ENCODE measurements around the gene RELT. TPM values are rescaled to one million over a fixed set of nuclear protein-coding genes. Genes with fewer than 3 reads are reported as not detected.

RELT gene
- total RNA-seq, 2 donors from 2014 or later, result 0.33 to 0.52 TPM

DNA sequence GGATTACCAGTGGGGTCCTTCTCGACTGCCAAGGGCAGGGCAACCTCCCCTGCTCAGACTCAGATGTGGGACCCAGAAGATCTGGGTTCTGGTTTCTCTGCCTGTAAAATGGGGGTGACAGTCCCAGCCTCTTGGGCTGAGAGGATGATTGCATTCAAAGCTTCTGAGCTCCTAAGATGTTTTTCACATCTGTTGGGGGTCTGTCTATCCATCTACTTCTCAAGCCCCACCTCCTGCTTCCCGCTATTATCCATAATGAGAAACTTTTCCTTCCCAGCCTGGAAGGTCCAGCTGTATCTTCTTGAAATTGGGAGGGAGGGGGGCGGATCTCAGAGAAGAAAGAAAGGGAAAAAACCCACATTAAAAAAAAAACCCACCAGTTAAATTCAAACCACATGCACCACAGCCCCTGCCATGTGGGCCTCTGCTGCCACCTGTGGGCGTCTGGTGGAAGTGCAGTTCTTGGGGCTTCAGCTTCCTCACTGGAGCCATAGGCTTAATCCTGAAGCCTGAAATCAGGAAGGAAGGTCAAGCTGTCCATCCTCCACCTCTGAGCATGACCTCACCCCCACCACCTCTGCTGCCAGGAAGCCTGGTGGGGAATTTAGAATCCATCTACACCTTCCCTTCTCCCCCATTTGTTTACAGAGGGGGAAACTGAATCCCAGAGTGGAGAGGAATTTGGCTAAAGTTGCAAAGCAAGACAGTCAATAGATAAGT is 40.8 kb upstream of the RELT start:
- Histone ChIP-seq H3K4me1 (peaks cover 26% of the 10 kb centered on the region), H3K27ac (peak overlapping the region in 1 of 4 donors; percentile 30), H3K9me3 (no peaks in the 10 kb centered on the region), H3K27me3 (no peaks in the 10 kb centered on the region), H3K36me3 (replicated peaks in 1 of 2; ENCODE audit: insufficient read depth in 1 of 2, low read depth in 2 of 2) (no peaks in the 10 kb centered on the region), H3K4me3 (no peak overlapping the region)
- ATAC-seq, result peak; percentile 83
- WGBS, 2 donors, result 9 to 10% methylated on average over 4 of the region's 4 CpGs
- TF ChIP-seq, protein P1, sequence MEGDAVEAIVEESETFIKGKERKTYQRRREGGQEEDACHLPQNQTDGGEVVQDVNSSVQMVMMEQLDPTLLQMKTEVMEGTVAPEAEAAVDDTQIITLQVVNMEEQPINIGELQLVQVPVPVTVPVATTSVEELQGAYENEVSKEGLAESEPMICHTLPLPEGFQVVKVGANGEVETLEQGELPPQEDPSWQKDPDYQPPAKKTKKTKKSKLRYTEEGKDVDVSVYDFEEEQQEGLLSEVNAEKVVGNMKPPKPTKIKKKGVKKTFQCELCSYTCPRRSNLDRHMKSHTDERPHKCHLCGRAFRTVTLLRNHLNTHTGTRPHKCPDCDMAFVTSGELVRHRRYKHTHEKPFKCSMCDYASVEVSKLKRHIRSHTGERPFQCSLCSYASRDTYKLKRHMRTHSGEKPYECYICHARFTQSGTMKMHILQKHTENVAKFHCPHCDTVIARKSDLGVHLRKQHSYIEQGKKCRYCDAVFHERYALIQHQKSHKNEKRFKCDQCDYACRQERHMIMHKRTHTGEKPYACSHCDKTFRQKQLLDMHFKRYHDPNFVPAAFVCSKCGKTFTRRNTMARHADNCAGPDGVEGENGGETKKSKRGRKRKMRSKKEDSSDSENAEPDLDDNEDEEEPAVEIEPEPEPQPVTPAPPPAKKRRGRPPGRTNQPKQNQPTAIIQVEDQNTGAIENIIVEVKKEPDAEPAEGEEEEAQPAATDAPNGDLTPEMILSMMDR (IDR thresholded peaks at IDR 0.05), result peak; percentile 90 to 100 (median 95)
- no peak for TF ChIP-seq POLR2A (IDR thresholded peaks at IDR 0.05)
- peak; percentile 80 to 86 (median 82) for DNase-seq
- intact Hi-C loops (cut with DNase I), result no loop called here

DNA sequence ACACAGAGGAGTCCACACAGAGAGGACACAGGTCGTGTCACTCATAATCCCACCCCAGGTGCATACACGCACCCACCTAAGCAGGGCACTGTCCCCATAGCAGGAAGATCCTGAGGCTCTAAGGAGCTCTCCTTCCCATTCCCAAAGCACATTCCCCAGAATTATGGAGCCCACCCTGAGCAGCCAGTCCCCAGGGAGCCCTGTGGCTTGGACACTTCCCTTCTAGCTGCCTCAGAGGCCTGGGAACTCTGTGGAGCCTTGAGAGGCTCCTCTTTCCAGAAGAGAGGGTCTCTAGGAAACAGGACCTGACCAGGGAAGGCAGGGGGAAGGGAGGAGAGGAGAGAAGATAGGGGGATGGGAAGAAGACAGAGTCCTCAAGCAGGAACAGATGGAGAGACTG is 38.4 kb upstream of the RELT start:
- ATAC-seq, result no peak
- H3K4me3 ChIP-seq, result no peak overlapping the region
- H3K4me1 ChIP-seq, result peaks cover 18% of the 10 kb centered on the region
- no peak overlapping the region for H3K27ac ChIP-seq
- no peaks in the 10 kb centered on the region for H3K27me3 ChIP-seq
- no peak for TF ChIP-seq POLR2A (IDR thresholded peaks at IDR 0.05)
- TF ChIP-seq, protein P1 (IDR thresholded peaks at IDR 0.05), result no peak
- H3K36me3 ChIP-seq (replicated peaks in 1 of 2; ENCODE audit: insufficient read depth in 1 of 2, low read depth in 2 of 2), result no peaks in the 10 kb centered on the region
- WGBS, 2 donors, result 70 to 79% methylated on average over 2 of the region's 2 CpGs
- intact Hi-C loops (cut with DNase I), result no loop called here
- no peaks in the 10 kb centered on the region for H3K9me3 ChIP-seq
- no peak for DNase-seq

DNA sequence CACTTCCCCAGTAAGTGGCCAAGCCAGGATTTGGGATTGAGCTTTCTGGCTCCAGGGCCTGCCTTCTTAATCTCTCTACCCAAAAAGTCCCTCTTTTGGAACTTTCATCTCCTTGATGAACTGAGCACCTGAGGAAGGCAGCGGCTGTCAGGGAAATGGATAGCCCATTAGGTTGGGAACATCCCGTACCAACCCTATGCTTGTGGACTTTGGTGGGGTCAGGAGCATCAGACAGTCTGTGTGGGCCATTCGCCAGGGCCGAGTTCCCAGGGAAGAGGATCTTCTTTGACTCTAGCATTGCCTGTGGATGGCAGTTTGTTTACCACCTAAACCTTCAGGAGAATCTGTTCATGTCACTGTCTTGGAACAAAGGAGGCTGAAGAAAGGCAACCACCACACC is 37.9 kb upstream of the RELT start:
- intact Hi-C loops (cut with DNase I), result no loop called here
- H3K4me3 ChIP-seq, result no peak overlapping the region

DNA sequence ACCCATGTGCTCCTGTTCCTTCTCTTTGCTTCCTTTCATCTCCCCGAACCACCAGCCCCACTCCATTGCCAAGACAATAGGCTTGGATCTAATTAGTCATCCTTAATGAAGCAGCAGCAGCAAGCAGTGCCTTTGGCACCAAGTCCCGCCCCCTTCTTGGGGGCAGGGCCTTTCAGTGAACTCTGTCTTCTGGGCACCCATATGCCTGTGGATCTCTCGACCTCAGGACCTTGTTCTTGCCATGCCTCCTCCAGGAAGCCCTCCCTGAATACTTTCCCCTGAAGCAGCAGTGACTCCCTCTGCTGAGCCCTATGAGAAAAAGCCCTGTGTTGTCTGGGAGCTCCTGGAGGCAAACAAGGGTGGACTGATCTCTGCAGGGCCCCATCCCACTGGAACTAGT is 36.0 kb upstream of the RELT start:
- Histone ChIP-seq H3K4me1 (peaks cover 20% of the 10 kb centered on the region), H3K36me3 (replicated peaks in 1 of 2; ENCODE audit: insufficient read depth in 1 of 2, low read depth in 2 of 2) (no peaks in the 10 kb centered on the region), H3K9me3 (no peaks in the 10 kb centered on the region), H3K4me3 (no peak overlapping the region), H3K27me3 (no peaks in the 10 kb centered on the region), H3K27ac (no peak overlapping the region)
- ATAC-seq (no peak), DNase-seq (no peak)
- intact Hi-C loops (cut with DNase I), result no loop called here
- no peak for TF ChIP-seq POLR2A (IDR thresholded peaks at IDR 0.05)
- TF ChIP-seq, protein P1 (IDR thresholded peaks at IDR 0.05), result no peak
- 47 to 70% methylated on average over 3 of the region's 3 CpGs for WGBS, 2 donors

More for the DNA sequence above, 37.9 kb upstream of the RELT start:
- 68 to 78% methylated on average over 2 to 4 of the region's 4 CpGs for WGBS, 2 donors
- Histone ChIP-seq H3K36me3 (replicated peaks in 1 of 2; ENCODE audit: insufficient read depth in 1 of 2, low read depth in 2 of 2) (no peaks in the 10 kb centered on the region), H3K27ac (no peak overlapping the region), H3K27me3 (no peaks in the 10 kb centered on the region), H3K9me3 (no peaks in the 10 kb centered on the region), H3K4me1 (peaks cover 21% of the 10 kb centered on the region)
- no peak for ATAC-seq
- DNase-seq, result no peak
- TF ChIP-seq, protein P1 (IDR thresholded peaks at IDR 0.05), result no peak
- TF ChIP-seq POLR2A (IDR thresholded peaks at IDR 0.05), result no peak

DNA sequence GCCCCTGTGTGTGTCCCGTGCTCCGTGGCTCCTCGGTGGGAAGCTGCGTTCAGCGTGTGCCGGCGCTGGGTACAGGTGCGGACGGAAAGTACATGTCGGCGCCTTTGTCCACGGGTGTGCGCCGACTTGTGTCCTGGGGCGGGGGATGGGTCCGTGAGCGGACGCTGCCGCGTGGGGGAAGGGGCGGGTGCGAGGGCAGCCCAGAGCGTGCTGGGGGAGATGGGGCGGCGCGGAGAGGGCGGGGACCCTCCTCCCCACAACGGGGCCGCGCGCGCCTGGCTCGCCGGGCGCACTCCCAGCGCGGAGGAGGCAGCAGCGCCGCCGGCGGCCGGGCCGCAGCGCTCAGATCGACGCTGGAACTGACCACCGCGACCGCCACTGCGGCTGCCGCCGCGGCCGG is 33.6 kb upstream of the RELT start:
- no peak for TF ChIP-seq POLR2A (IDR thresholded peaks at IDR 0.05)
- TF ChIP-seq, protein P1 (IDR thresholded peaks at IDR 0.05), result no peak
- Histone ChIP-seq H3K4me3 (no peak overlapping the region), H3K27ac (no peak overlapping the region), H3K4me1 (peaks cover 15% of the 10 kb centered on the region), H3K27me3 (no peaks in the 10 kb centered on the region), H3K9me3 (no peaks in the 10 kb centered on the region), H3K36me3 (replicated peaks in 1 of 2; ENCODE audit: insufficient read depth in 1 of 2, low read depth in 2 of 2) (no peaks in the 10 kb centered on the region)
- WGBS, 2 donors, result 0 to 14% methylated on average over 1 to 50 of the region's 54 CpGs
- DNase-seq, result peak in 1 of 4 donors; percentile 35
- ATAC-seq, result peak; percentile 41
- intact Hi-C loops (cut with DNase I), result no loop called here
